CD14-positive monocyte (primary cell): ENCODE results near the gene RANBP2. TPM values are rescaled to one million over a fixed set of nuclear protein-coding genes. Genes with fewer than 3 reads are reported as not detected.
"Not testable (repeated sequence)": the region's sequence is repeated elsewhere in the genome, so short reads cannot be mapped to it uniquely, and the experiment has no call there.

Experiments
- DNase-seq, 3 donors: peaks; one replicate each; pipeline ENCODE4 v3.0.0-alpha.2; 2011 to 2022
- H2AFZ ChIP-seq: 2 replicates; pipeline ENCODE4 v1.6.0; 2012; ENCODE audit warnings: mild to moderate bottlenecking, low read depth, low read length, inconsistent platforms; ENCODE audit not compliant: insufficient read depth, poor library complexity, severe bottlenecking
- H3K27ac ChIP-seq, 2 donors: 1 replicate in 1 of 2; 2 replicates in 1 of 2; pipeline ENCODE4 v1.5.1; 2012 to 2013; ENCODE audit warnings: low read length in 2 of 2, control low read depth in 1 of 2, inconsistent platforms in 1 of 2, low read depth in 1 of 2, mild to moderate bottlenecking in 1 of 2
- H3K27me3 ChIP-seq, 2 donors: one replicate each; pipeline versions ENCODE4 v1.6.0 to v1.6.1; 2011 to 2013; ENCODE audit warnings: low read length in 2 of 2; ENCODE audit not compliant: control insufficient read depth in 2 of 2, insufficient read depth in 2 of 2
- H3K36me3 ChIP-seq, 2 donors: replicated peaks in 1 of 2; 1 replicate in 1 of 2; 2 replicates in 1 of 2; pipeline versions ENCODE4 v1.5.1 to v1.6.1; 2012 to 2013; ENCODE audit warnings: low read length in 2 of 2, control low read depth in 1 of 2, inconsistent platforms in 1 of 2, mild to moderate bottlenecking in 1 of 2; ENCODE audit not compliant: insufficient read depth in 2 of 2, control insufficient read depth in 1 of 2
- H3K4me1 ChIP-seq, 2 donors: 1 replicate in 1 of 2; 2 replicates in 1 of 2; pipeline versions ENCODE4 v1.5.1 to v1.6.1; 2012 to 2013; ENCODE audit warnings: low read length in 2 of 2, control low read depth in 1 of 2, inconsistent platforms in 1 of 2, mild to moderate bottlenecking in 1 of 2, moderate library complexity in 1 of 2; ENCODE audit not compliant: insufficient read depth in 2 of 2, control insufficient read depth in 1 of 2
- H3K4me2 ChIP-seq: replicated peaks from 2 replicates; pipeline ENCODE3; 2012; ENCODE audit warnings: low read length, moderate library complexity, mild to moderate bottlenecking; ENCODE audit not compliant: poor library complexity, severe bottlenecking; ENCODE audit errors: extremely low read depth
- H3K4me3 ChIP-seq, 3 experiments: fragments of 200-600 bp in 1 of 3; sonication (generic) in 1 of 3; replicated peaks in 1 of 3; 1 replicate in 2 of 3; 2 replicates in 1 of 3; pipeline ENCODE4 v1.5.1; 2011 to 2013; ENCODE audit warnings: low read length in 3 of 3, mild to moderate bottlenecking in 3 of 3, control low read depth in 2 of 3, low read depth in 2 of 3, inconsistent platforms in 1 of 3, moderate library complexity in 1 of 3
- H3K79me2 ChIP-seq: 2 replicates; pipeline ENCODE4 v1.6.0; 2012; ENCODE audit warnings: mild to moderate bottlenecking, control low read depth, inconsistent platforms, low read length, moderate library complexity; ENCODE audit not compliant: insufficient read depth
- H3K9ac ChIP-seq: 2 replicates; pipeline ENCODE4 v1.6.0; 2017; ENCODE audit warnings: low read length, mild to moderate bottlenecking; ENCODE audit not compliant: insufficient read depth, poor library complexity, severe bottlenecking
- H3K9me3 ChIP-seq, 2 donors: replicated peaks in 1 of 2; 1 replicate in 1 of 2; 2 replicates in 1 of 2; pipeline versions ENCODE4 v1.5.1 to v1.6.1; 2012 to 2013; ENCODE audit warnings: low read length in 2 of 2, control low read depth in 1 of 2; ENCODE audit not compliant: control insufficient read depth in 1 of 2, insufficient read depth in 1 of 2
- H4K20me1 ChIP-seq: 2 replicates; pipeline ENCODE4 v1.6.0; 2012; ENCODE audit warnings: mild to moderate bottlenecking, low read length, control low read depth, moderate library complexity; ENCODE audit not compliant: insufficient read depth
- H3K27ac Mint-ChIP-seq, 7 donors: one replicate each; pipeline ENCODE4 v1.8.0; 2020; ENCODE audit warnings: mild to moderate bottlenecking in 7 of 7, mixed read lengths in 7 of 7, moderate library complexity in 6 of 7, inconsistent platforms in 2 of 7
- H3K27me3 Mint-ChIP-seq, 3 donors: one replicate each; pipeline ENCODE4 v1.8.0; 2021 to 2022; ENCODE audit warnings: low read depth in 3 of 3, mild to moderate bottlenecking in 3 of 3, mixed read lengths in 3 of 3, moderate library complexity in 3 of 3, inconsistent platforms in 1 of 3
- H3K36me3 Mint-ChIP-seq, 2 donors: one replicate each; pipeline ENCODE4 v1.8.0; 2020; ENCODE audit warnings: mixed read lengths in 2 of 2, inconsistent platforms in 1 of 2, mild to moderate bottlenecking in 1 of 2
- H3K4me1 Mint-ChIP-seq: one replicate; pipeline ENCODE4 v1.8.0; 2020; ENCODE audit warnings: mild to moderate bottlenecking, mixed read lengths
- H3K4me3 Mint-ChIP-seq, 2 donors: one replicate each; pipeline ENCODE4 v1.8.0; 2020; ENCODE audit warnings: mild to moderate bottlenecking in 2 of 2, mixed read lengths in 2 of 2, moderate library complexity in 1 of 2
- H3K9me3 Mint-ChIP-seq, 7 donors: one replicate each; pipeline ENCODE4 v1.8.0; 2020 to 2022; ENCODE audit warnings: mixed read lengths in 7 of 7, mild to moderate bottlenecking in 6 of 7, moderate library complexity in 6 of 7, inconsistent platforms in 2 of 7
- CTCF ChIP-seq: fragments of 200-600 bp; IDR thresholded peaks from one replicate; pipeline ENCODE4 v1.8.0; 2022; ENCODE audit warnings: antibody characterized with exemption, mild to moderate bottlenecking
- WGBS: methylation state at CpG from one replicate; pipeline ENCODE4 v1.1.5; 2013; ENCODE audit warnings: missing lambda C conversion rate; ENCODE audit not compliant: insufficient coverage; 5-methylcytosine and 5-hydroxymethylcytosine counted together
- intact Hi-C, 2 donors: fragments of 100-400 bp; cut with micrococcal nuclease; formaldehyde crosslinking; loops; one replicate each; pipeline versions ENCODE4 v1.15.0 to v1.15.1; 2023
- polyA minus RNA-seq: library from RNA; depleted of rRNA, polyadenylated mRNA; stranded (reverse); fragments of >200 nt; gene quantifications from 2 replicates; pipeline ENCODE4 v1.2.3, GENCODE V29; 2012
- polyA plus RNA-seq, 3 donors: library from polyadenylated mRNA; depleted of rRNA in 1 of 3; unstranded in 2 of 3; stranded (reverse) in 1 of 3; fragments of 300-500 nt in 2 of 3; fragments of >200 nt in 1 of 3; fragmentation: Illumina TruSeq in 2 of 3; gene quantifications; 1 replicate in 2 of 3; 2 replicates in 1 of 3; pipeline ENCODE4 v1.2.3, GENCODE V29; 2012 to 2021
- total RNA-seq, 12 experiments: library from RNA in 1 of 12; stranded (reverse) in 1 of 12; fragments of 120-200 nt in 1 of 12; gene quantifications; one replicate each; pipeline ENCODE4 v1.2.4 and lab custom pipeline; 2013 to 2026; ENCODE audit warnings: mixed read lengths in 6 of 12, inconsistent platforms in 1 of 12

The RANBP2 gene
- 41.6 TPM for total RNA-seq (2013)
- polyA plus RNA-seq (1 to 10 TPM; 6.8 to 7.3 (median 7.0) TPM), polyA minus RNA-seq (21.5 and 43.4 TPM in 2 replicates), total RNA-seq (lab: John Stamatoyannopoulos, UW) (189 to 709 (median 546) reads per million in 11 experiments)

- under 1% methylated on average over 85 of the region's 97 CpGs for WGBS
- Mint-ChIP-seq H3K4me1 (peaks cover 18% of the 10 kb centered on the region), H3K27me3 (no peaks in the 10 kb centered on the region), H3K4me3 (peak within 1 kb of the TSS; percentile 85 to 89), H3K27ac (peak within 1 kb of the TSS; percentile 95 to 97 (median 95)), H3K36me3 (no peaks in the 10 kb centered on the region), H3K9me3 (no peaks in the 10 kb centered on the region)
- intact Hi-C loops, result loop anchor here in 1 of 2 donors (10.0 kb wide), 1 partner anchor 115 kb away; no protein-coding TSS in a partner anchor
- no peaks in the 10 kb centered on the region for H3K27me3 ChIP-seq
- H3K27ac ChIP-seq, result peak within 1 kb of the TSS; percentile 88 to 95
- H4K20me1 ChIP-seq, result peaks cover 7% of the 10 kb centered on the region
- H3K9ac ChIP-seq, result peak within 1 kb of the TSS; percentile 92
- H3K36me3 ChIP-seq, result no peaks in the 10 kb centered on the region
- H3K4me2 ChIP-seq, result peak within 1 kb of the TSS; percentile 78
- H3K4me3 ChIP-seq, result peak within 1 kb of the TSS; percentile 54 to 83 (median 68)
- H3K4me1 ChIP-seq, result peaks cover 9 to 13% of the 10 kb centered on the region in 2 donors
- TF ChIP-seq CTCF, result no peak
- H3K79me2 ChIP-seq, result peaks cover 43% of the 10 kb centered on the region
- peak; percentile 96 to 97 (median 97) for DNase-seq
- no peaks in the 10 kb centered on the region for H3K9me3 ChIP-seq
- peak within 1 kb of the TSS; percentile 85 for H2AFZ ChIP-seq
These were observed at the start of gene RANBP2 for GRCh38 chr2:108719149-108720044. TSS of gene RANBP2 (plus strand) at chr2:108719482. CDS start at chr2:108719607, 125 bp downstream.

GRCh38 chr2:108670282-108670681, 49.0 kb upstream of the RANBP2 start:
- H3K9ac ChIP-seq, H3K27ac ChIP-seq, intact Hi-C loops, H3K9me3 ChIP-seq, H3K27me3 Mint-ChIP-seq, H3K4me2 ChIP-seq, DNase-seq, H3K79me2 ChIP-seq, H3K27me3 ChIP-seq, H3K4me3 Mint-ChIP-seq, H4K20me1 ChIP-seq, H3K9me3 Mint-ChIP-seq, H3K4me1 Mint-ChIP-seq, H3K4me1 ChIP-seq, H2AFZ ChIP-seq, H3K4me3 ChIP-seq: not testable (repeated sequence)
- Mint-ChIP-seq H3K36me3 (peaks cover 21 to 30% of the 10 kb centered on the region in 2 donors), H3K27ac (peak overlapping the region in 1 of 7 donors; percentile 37)
- no CpG with 5 or more reads among the region's 1 CpG for WGBS
- H3K36me3 ChIP-seq, result peaks cover 10 to 24% of the 10 kb centered on the region in 2 donors

GRCh38 chr2:108672200-108672805, 47.0 kb upstream of the RANBP2 start:
- WGBS, result no CpG with 5 or more reads among the region's 6 CpGs
- H3K4me3 Mint-ChIP-seq, intact Hi-C loops, H3K4me3 ChIP-seq, H3K79me2 ChIP-seq, H3K9me3 Mint-ChIP-seq, DNase-seq, H2AFZ ChIP-seq, H3K4me1 ChIP-seq, H4K20me1 ChIP-seq, H3K9me3 ChIP-seq, H3K27me3 ChIP-seq, H3K4me2 ChIP-seq, H3K27ac ChIP-seq, H3K27ac Mint-ChIP-seq, H3K9ac ChIP-seq, H3K27me3 Mint-ChIP-seq, H3K4me1 Mint-ChIP-seq: not testable (repeated sequence)
- H3K36me3 ChIP-seq, result peaks cover 12 to 40% of the 10 kb centered on the region in 2 donors
- peaks cover 30 to 41% of the 10 kb centered on the region in 2 donors for H3K36me3 Mint-ChIP-seq
